ENCODE results near the gene CCDC13.

Gene CCDC13

GRCh38 chr3:42746455-42747450 is 26.3 kb downstream of the CCDC13 start:
- peak; percentile 42 for DNase-seq (ENCODE audit: low read depth)
- no peak for TF ChIP-seq CTCF (conservative IDR thresholded peaks at IDR 0.05; ENCODE audit: low read length)
- no peak overlapping the region for H3K4me3 ChIP-seq (ENCODE audit: low read length)

DNA sequence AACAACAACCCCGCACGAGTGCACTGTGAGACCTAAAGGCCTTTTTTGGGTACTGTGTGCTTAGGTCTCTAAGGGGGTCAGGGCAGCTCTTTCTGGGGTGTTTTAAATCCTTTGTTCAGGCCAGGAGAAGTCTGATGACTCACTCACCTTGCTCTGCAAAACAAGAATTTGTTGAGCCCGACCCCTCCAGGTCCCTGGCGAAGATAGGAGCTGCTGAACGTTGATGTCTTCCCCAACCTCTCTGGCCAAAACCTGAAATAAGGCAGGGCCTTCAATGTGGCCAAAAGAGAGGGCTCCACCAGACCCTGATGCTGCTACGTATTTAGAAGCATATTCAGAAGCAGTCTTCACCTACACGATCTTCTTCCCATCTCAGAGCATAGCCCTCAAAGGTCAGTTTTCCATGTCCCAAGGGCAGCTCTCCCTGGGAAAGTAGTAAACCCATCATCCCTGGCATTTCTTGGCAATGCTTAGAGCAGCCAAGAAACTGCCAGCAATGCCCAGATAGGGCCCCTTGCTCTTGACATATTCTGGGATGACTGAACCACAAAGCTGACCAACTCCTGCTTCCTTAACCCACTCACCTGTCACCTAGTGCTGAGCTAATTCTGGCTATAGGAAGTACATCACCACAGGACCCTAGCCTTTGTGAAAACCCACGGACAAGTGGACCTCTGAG is 27.1 kb downstream of the CCDC13 start:
- no peak for DNase-seq (ENCODE audit: low read depth)
- no peak for TF ChIP-seq CTCF (conservative IDR thresholded peaks at IDR 0.05; ENCODE audit: low read length)
- H3K4me3 ChIP-seq (ENCODE audit: low read length): no peak overlapping the region

DNA sequence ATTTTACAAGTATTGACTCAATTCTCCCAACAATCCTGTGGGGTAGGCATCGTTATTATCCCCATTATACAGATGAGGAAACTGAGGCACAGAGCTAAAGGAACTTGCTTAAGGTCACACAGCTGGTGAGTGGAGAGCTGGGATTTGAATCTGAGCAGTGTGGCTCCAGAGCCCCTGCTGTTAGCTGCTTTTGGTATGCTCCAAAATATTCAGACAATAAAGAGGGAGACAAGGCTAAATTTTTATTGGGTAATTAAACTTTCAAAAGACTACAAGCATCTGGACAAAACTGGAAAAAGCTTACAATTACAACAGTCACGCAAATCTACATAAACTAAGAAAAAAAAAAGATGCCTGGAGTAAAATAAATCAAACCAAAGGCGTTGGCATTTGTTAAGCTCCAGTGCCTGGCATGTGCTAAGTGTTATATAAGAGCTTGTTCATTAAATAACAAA is 27.7 kb downstream of the CCDC13 start:
- TF ChIP-seq CTCF (conservative IDR thresholded peaks at IDR 0.05; ENCODE audit: low read length): no peak
- peak; percentile 31 for DNase-seq (ENCODE audit: low read depth)

GRCh38 chr3:42743204-42743995 is 29.7 kb downstream of the CCDC13 start:
- no peak overlapping the region for H3K4me3 ChIP-seq (ENCODE audit: low read length)
- no peak for TF ChIP-seq CTCF (conservative IDR thresholded peaks at IDR 0.05; ENCODE audit: low read length)
- no peak for DNase-seq (ENCODE audit: low read depth)

More for the DNA sequence above, 27.7 kb downstream of the CCDC13 start:
- H3K4me3 ChIP-seq (ENCODE audit: low read length): no peak overlapping the region

GRCh38 chr3:42742688-42743087 is 30.4 kb downstream of the CCDC13 start:
- no peak for TF ChIP-seq CTCF (conservative IDR thresholded peaks at IDR 0.05; ENCODE audit: low read length)
- no peak overlapping the region for H3K4me3 ChIP-seq (ENCODE audit: low read length)
- no peak for DNase-seq (ENCODE audit: low read depth)

GRCh38 chr3:42742259-42742658 is 30.8 kb downstream of the CCDC13 start:
- no peak for TF ChIP-seq CTCF (conservative IDR thresholded peaks at IDR 0.05; ENCODE audit: low read length)

More at GRCh38 chr3:42742259-42742658, 30.8 kb downstream of the CCDC13 start:
- H3K4me3 ChIP-seq (ENCODE audit: low read length): no peak overlapping the region
- DNase-seq (ENCODE audit: low read depth): no peak

Data from AG10803 (cell line).